Psoas muscle (tissue), 8 donors: ENCODE results near the gene PBX1. TPM values are rescaled to one million over a fixed set of nuclear protein-coding genes. Genes with fewer than 3 reads are reported as not detected.

Experiments
- ATAC-seq, 4 donors: fragments of 200-7000 bp; cut with Tn5 transposase; one replicate each; pipeline ENCODE4 v1.9.1; 2020; ENCODE audit warnings: moderate library complexity in 3 of 4, mild to moderate bottlenecking in 2 of 4
- DNase-seq, 2 donors: peaks; one replicate each; pipeline ENCODE4 v3.0.0-alpha.2; 2020
- H3K27ac ChIP-seq: fragments of 200-600 bp; one replicate; pipeline ENCODE4 v1.8.0; 2022
- H3K27me3 ChIP-seq, 3 donors: fragments of 200-600 bp in 1 of 3; one replicate each; pipeline versions ENCODE4 v1.6.1 to v1.8.0; 2013 to 2022; ENCODE audit warnings: low read length in 2 of 3, mild to moderate bottlenecking in 2 of 3, moderate library complexity in 1 of 3; ENCODE audit not compliant: insufficient read depth in 3 of 3
- H3K36me3 ChIP-seq, 2 donors: fragments of 200-600 bp in 1 of 2; one replicate each; pipeline versions ENCODE4 v1.6.1 to v1.8.0; 2013 to 2022; ENCODE audit warnings: low read depth in 1 of 2, mild to moderate bottlenecking in 1 of 2, moderate library complexity in 1 of 2; ENCODE audit not compliant: insufficient read depth in 1 of 2
- H3K4me1 ChIP-seq: fragments of 200-600 bp; one replicate; pipeline ENCODE4 v1.8.0; 2022
- H3K4me3 ChIP-seq: fragments of 200-600 bp; one replicate; pipeline ENCODE4 v1.8.0; 2022; ENCODE audit warnings: mild to moderate bottlenecking
- H3K9me3 ChIP-seq: fragments of 200-600 bp; one replicate; pipeline ENCODE4 v1.8.0; 2022
- WGBS, 3 donors: extraction: QIAGEN DNeasy Blood & Tissue Kit; methylation state at CpG; one replicate each; pipeline versions ENCODE4 v1.1.6 to v1.1.7; 2013; 5-methylcytosine and 5-hydroxymethylcytosine counted together
- intact Hi-C, 2 donors: fragments of 100-400 bp; cut with DNase I; formaldehyde crosslinking; loops; one replicate each; pipeline versions ENCODE4 v1.11.0 to v1.14.2; 2022
- polyA plus RNA-seq, 3 donors: library from polyadenylated mRNA; stranded (reverse); fragments of 200-250 nt; gene quantifications; one replicate each; pipeline ENCODE4 v1.2.3, GENCODE V29; 2013
- total RNA-seq, 4 donors: library from RNA; stranded (reverse); fragmentation: NEBNext Ultra II Directional in 2 of 4; extraction: Animal tissue kit (Norgen Biotek cat#: 25700) in 2 of 4; gene quantifications; one replicate each; pipeline versions ENCODE4 v1.2.1 to v1.2.4, GENCODE V29; 2021 to 2023
- TF ChIP-seq, protein P1 (sequence below): fragments of 200-600 bp; IDR thresholded peaks from one replicate; pipeline ENCODE4 v1.8.0; 2022; ENCODE audit warnings: antibody characterized with exemption
- donor health status: healthy with polysubstance abuse.
- donor health status: DM: no; HTN: no; CAD: no; lungs with moderate emphysema.
- donor health status: Bipolar disorder and iron deficiency.
- donor health status: healthy.
- donor health status: DM: yes; HTN: yes; CAD: no.
- donor health status: DM: no; HTN: no; CAD: no.
- donor health status: DM: no; HTN: no; CAD: no.
- donor health status: DM: yes; HTN: yes; CAD: no.

Gene PBX1
- total and polyA plus RNA-seq, 7 donors: 10.6 to 69.9 (median 59.3) TPM

GRCh38 chr1:164771041-164771618, 212.1 kb downstream of the PBX1 start:
- no peaks in the 10 kb centered on the region for H3K9me3 ChIP-seq
- H3K4me3 ChIP-seq: no peak overlapping the region
- no peak for ATAC-seq
- 72 to 79% (median 76%) methylated on average over 8 of the region's 8 CpGs for WGBS, 3 donors
- DNase-seq: no peak
- TF ChIP-seq, protein P1, sequence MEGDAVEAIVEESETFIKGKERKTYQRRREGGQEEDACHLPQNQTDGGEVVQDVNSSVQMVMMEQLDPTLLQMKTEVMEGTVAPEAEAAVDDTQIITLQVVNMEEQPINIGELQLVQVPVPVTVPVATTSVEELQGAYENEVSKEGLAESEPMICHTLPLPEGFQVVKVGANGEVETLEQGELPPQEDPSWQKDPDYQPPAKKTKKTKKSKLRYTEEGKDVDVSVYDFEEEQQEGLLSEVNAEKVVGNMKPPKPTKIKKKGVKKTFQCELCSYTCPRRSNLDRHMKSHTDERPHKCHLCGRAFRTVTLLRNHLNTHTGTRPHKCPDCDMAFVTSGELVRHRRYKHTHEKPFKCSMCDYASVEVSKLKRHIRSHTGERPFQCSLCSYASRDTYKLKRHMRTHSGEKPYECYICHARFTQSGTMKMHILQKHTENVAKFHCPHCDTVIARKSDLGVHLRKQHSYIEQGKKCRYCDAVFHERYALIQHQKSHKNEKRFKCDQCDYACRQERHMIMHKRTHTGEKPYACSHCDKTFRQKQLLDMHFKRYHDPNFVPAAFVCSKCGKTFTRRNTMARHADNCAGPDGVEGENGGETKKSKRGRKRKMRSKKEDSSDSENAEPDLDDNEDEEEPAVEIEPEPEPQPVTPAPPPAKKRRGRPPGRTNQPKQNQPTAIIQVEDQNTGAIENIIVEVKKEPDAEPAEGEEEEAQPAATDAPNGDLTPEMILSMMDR: no peak
- intact Hi-C loops: loop anchor here in 1 of 2 donors (5.0 kb wide), 1 partner anchor 64 kb away; no protein-coding TSS in a partner anchor
- H3K36me3 ChIP-seq: no peaks in the 10 kb centered on the region
- peaks cover 52% of the 10 kb centered on the region for H3K4me1 ChIP-seq
- H3K27ac ChIP-seq: peak overlapping the region; percentile 89
- no peaks in the 10 kb centered on the region for H3K27me3 ChIP-seq

GRCh38 chr1:164771619-164772361, 212.8 kb downstream of the PBX1 start:
- DNase-seq (no peak), ATAC-seq (peak in 2 of 4 donors; percentile 8 to 31)
- no peak overlapping the region for H3K4me3 ChIP-seq
- H3K9me3 ChIP-seq: no peaks in the 10 kb centered on the region
- no peaks in the 10 kb centered on the region for H3K27me3 ChIP-seq
- no peaks in the 10 kb centered on the region for H3K36me3 ChIP-seq
- TF ChIP-seq, protein P1: no peak
- 35 to 40% (median 37%) methylated on average over 7 of the region's 7 CpGs for WGBS, 3 donors
- intact Hi-C loops: loop anchor here in 1 of 2 donors (5.0 kb wide), 1 partner anchor 64 kb away; no protein-coding TSS in a partner anchor
- H3K4me1 ChIP-seq: peaks cover 54% of the 10 kb centered on the region
- H3K27ac ChIP-seq: peak overlapping the region; percentile 89

DNA sequence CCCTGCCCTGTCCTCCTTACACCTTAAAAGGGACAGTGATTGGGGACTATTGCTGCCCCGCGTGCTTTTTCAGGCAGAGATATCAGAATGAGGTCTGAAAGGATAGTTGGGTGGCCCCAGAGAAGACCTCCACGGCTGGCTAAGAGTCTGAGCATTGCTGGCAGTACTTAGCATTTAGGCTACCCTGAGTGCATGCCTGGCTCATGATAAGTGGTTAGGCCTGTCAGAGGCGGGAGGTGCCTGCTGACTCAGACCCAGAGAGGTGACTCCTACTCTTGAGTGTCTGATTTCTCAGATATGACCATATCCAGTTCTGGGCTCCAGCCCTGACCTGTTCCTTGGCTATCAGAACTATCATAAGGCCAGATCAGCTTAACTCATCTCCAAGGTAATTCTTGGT, 213.7 kb downstream of the PBX1 start:
- H3K9me3 ChIP-seq: no peaks in the 10 kb centered on the region
- DNase-seq (peak; percentile 77 to 87), ATAC-seq (peak; percentile 93 to 98 (median 96))
- no peaks in the 10 kb centered on the region for H3K27me3 ChIP-seq
- WGBS, 3 donors: 56 to 64% (median 60%) methylated on average over 4 of the region's 4 CpGs
- TF ChIP-seq, protein P1: no peak
- H3K4me1 ChIP-seq: peaks cover 54% of the 10 kb centered on the region
- intact Hi-C loops: loop anchor here in 1 of 2 donors (5.0 kb wide), 1 partner anchor 65 kb away; no protein-coding TSS in a partner anchor
- no peaks in the 10 kb centered on the region for H3K36me3 ChIP-seq
- no peak overlapping the region for H3K4me3 ChIP-seq
- H3K27ac ChIP-seq: peak overlapping the region; percentile 89

- 55 to 85% (median 64%) methylated on average over 5 of the region's 5 CpGs for WGBS, 3 donors
- TF ChIP-seq, protein P1: no peak
- peaks cover 54% of the 10 kb centered on the region for H3K4me1 ChIP-seq
- H3K27ac ChIP-seq: peak overlapping the region; percentile 89
- no peak overlapping the region for H3K4me3 ChIP-seq
- ATAC-seq (peak in 3 of 4 donors; percentile 42 to 54 (median 53)), DNase-seq (no peak)
- intact Hi-C loops: loop anchor here in 1 of 2 donors (5.0 kb wide), 1 partner anchor 66 kb away; no protein-coding TSS in a partner anchor
- H3K27me3 ChIP-seq: no peaks in the 10 kb centered on the region
- no peaks in the 10 kb centered on the region for H3K9me3 ChIP-seq
- no peaks in the 10 kb centered on the region for H3K36me3 ChIP-seq
These were observed 214.1 kb downstream of the PBX1 start for GRCh38 chr1:164773102-164773501.
